HCT116 (cell line): ENCODE data around the gene MRPL44.

ENCODE experiments used
- POLR2A ChIP-seq: IDR thresholded peaks from 2 replicates; pipeline ENCODE4 v1.7.0; 2011; ENCODE audit warnings: borderline replicate concordance; ENCODE audit not compliant: insufficient read depth, insufficient read length; ENCODE audit errors: extremely low read depth
- ZBTB33 ChIP-seq: IDR thresholded peaks from 2 replicates; pipeline ENCODE4 v1.6.1; 2011; ENCODE audit warnings: mild to moderate bottlenecking, low read length, moderate library complexity; ENCODE audit not compliant: insufficient replicate concordance; ENCODE audit errors: extremely low read depth

DNA sequence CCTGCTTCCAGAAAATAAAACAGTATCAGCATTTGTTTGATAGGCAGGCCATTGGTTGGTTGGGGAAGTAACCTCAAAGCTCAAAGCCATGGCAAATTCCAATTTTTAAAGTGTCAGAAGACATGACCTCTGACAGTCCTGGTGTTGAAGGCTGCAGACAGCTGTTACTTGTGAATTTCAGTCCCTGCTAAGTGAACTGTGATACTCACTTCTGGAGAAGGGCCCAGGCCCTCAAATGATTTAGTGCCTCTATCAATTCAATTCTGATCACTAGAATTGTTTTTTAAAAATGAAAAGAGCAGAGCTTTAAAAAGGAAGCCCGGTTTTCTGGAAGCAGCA, 23.1 kb downstream of the MRPL44 start:
- TF ChIP-seq ZBTB33, result no peak
- no peak for TF ChIP-seq POLR2A
